GM18502 (cell line): Measurements from ENCODE around the gene CRISPLD2.
A peak's percentile ranks its signal among the peaks of the same experiment; 100 is the strongest.

ENCODE experiments used
- ATAC-seq: cut with Tn5 transposase; IDR thresholded peaks from one replicate; pipeline ENCODE4 v1.9.1; 2021; ENCODE audit warnings: mild to moderate bottlenecking; ENCODE audit not compliant: unreplicated experiment, poor library complexity

Gene CRISPLD2, protein sequence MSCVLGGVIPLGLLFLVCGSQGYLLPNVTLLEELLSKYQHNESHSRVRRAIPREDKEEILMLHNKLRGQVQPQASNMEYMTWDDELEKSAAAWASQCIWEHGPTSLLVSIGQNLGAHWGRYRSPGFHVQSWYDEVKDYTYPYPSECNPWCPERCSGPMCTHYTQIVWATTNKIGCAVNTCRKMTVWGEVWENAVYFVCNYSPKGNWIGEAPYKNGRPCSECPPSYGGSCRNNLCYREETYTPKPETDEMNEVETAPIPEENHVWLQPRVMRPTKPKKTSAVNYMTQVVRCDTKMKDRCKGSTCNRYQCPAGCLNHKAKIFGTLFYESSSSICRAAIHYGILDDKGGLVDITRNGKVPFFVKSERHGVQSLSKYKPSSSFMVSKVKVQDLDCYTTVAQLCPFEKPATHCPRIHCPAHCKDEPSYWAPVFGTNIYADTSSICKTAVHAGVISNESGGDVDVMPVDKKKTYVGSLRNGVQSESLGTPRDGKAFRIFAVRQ

DNA sequence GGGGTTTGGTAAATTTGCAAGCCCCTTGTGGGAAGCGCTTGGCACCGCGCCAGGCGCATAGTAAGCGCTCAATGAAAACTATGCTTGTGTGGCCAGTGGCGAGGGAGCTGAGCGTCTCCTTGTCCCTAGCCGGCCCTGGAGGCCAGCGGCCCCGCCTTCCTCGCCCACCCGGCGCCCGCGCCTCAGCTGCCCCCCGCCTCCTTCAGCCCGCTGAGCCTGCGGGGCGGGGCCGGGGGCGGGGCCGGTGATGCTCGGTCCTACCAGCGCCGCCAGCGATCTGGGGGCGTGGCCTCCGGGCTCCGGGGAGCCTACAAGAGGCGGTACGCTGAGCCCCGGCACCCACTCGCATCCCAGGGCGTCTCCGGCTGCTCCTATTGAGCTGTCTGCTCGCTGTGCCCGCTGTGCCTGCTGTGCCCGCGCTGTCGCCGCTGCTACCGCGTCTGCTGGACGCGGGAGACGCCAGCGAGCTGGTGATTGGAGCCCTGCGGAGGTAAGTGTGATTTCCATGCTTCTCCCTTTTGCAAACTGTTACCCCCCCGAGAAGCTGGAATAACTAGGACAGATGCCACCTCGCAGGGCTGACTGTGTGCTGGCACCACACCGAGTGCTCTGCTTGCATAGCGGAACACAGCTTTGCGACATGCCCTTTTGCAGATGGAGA, at the start of gene CRISPLD2:
TSS of gene CRISPLD2 (plus strand) at position 342 of the 661 bp plus-strand sequence. CDS start 18,511 bp downstream, outside the sequence.
- ATAC-seq: peak; percentile 56

DNA sequence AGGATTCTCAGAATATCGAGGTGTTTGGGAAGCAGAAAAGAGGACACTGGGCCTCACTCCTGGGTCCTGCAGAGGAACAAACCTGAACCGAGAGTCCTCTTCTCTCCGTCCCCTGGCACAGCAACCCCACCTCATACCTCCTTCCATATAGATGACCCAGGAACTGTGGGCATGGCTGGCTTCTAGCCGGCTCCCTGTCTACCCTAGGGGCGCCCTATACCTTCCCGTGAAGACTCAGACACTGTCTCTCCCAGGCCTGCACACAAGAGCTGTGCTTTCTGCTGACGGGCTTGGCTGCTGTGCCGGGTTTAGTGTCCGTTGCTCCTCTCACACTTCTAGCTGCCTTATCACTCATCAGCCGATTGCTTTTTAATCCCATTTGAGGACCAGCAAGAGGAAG, 46.5 kb upstream of the CRISPLD2 start:
- ATAC-seq: no peak

DNA sequence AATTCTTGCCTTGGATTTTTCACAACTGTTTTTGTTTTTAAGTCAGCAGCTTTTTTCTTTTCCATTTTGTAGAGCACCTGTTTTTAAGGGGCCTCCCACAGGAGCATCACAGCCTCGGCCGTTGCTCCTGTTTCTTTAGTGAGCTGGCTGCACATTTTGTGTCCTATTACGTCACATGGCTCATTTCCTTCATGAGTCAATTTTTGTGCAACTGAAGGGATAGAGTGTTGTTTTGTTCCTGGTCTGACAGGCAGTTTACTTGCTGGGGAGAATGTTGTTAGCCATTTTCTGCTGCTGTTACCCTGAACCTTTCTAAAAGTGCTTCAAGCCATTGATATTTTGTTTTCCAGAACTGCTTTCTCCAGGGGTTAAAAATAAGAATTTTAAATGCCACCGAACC, 45.0 kb upstream of the CRISPLD2 start:
- no peak for ATAC-seq

DNA sequence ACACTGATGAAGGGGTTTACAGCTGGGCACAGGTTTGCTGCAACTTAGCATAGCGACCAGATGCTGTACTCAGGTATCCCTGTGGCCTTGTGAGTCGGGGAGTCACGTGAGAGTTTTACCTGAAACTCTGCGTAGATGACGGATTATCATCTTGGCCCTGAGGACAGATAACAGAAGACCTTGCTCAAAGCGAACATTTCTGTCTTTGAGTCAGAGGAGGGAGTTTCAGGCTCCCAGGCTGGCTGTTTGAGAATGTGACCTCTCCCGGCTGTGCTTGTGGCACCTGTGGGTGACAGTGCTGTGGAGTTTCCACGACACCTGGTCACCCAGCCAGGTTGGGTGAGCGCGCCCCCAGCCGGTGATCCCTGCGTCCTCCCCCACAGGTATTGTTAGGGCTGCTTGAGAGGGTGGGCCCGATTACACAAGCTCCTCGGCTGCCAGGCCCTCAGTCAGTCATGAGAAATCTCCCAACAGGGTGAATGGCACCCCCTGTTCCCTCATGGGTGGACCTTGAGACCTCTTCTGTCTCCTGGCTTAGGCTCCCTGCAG, 44.4 kb upstream of the CRISPLD2 start:
- no peak for ATAC-seq

DNA sequence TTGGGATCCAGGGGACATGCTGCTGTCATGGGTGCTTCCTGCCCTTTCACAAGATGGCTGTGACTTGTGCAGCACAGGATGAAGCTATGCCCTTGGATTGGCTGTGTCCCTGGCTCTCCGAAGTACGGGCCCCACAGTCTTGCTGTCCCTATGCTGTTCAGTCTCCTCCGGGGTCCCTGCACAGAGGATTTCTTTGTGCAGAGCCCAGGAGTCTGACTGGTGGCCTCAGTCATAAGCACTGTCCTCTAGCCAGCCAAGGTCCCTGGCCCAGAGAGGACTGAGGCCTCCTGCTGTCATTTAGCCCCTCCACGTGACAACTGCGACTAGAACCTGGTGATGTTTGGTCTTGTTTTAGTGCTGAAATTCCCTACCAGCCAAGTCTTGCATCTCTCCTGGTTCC, 42.4 kb upstream of the CRISPLD2 start:
- no peak for ATAC-seq

DNA sequence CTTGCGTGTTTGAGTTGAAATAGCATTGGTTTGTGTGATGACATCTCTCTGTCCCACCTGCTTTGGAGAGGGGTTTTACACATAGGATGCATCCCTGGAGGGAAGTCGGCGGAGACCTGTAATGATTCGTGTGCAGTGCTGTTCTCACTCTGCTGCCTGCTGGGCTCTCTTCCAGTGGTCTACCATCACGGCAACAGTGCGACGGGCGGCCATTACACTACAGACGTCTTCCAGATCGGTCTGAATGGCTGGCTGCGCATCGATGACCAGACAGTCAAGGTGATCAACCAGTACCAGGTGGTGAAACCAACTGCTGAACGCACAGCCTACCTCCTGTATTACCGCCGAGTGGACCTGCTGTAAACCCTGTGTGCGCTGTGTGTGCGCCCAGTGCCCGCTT, 41.1 kb upstream of the CRISPLD2 start:
- no peak for ATAC-seq

DNA sequence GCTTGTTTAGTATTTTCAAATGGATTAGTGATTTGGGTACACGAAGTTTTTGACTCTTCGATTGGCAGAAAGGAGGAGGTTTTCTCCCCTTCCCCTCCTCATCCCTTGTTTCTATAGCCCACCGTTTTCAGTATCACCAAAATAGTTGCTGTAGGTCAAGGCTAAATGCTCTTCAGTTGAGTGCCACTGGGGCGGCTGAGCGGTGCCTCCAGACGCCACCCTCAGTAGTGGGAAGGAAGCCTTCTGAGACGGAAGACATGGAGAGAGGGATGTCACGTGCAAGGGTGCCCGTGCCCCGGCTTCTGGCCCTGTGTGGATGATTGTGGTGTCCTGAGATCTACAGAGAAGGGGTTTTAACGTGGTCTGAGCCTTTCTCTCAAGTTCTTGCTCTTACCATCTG, 39.7 kb upstream of the CRISPLD2 start:
- no peak for ATAC-seq

DNA sequence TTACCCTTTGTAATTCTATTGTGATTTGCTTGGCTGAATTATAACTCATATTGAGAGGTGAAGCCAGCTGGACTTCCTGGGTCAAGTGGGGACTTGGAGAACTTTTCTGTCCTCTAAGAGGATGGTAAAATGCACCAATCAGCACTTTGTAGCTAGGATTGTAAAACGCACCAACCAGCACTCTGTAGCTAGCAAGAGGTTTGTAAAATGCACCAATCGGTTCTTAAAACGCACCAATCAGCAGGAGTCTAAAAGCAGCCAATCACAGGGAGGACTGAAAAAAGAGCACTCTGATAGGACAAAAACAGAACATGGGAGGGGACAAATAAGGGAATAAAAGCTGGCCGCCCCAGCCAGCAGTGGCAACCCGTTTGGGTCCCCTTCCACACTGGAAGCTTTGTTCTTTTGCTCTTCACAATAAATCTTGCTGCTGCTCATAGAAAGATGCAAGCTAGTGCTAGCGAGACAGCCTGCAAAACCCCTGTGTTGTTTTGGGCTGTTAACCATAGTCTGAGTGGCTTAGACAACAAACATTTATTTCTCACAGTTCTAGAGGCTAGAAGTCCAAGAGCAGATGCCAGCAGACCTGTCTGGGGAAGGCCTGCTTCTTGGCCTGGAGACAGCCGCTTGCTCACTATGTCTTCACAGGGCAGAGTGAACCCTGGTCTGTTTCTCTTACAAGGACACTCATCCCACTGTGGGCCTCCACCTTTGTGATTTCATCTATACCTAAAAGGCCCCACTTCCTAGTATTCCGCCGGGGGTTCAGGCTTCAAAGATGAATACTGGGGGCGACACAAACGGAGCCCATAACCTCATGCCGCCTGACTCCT, 39.0 kb upstream of the CRISPLD2 start:
- ATAC-seq: no peak

DNA sequence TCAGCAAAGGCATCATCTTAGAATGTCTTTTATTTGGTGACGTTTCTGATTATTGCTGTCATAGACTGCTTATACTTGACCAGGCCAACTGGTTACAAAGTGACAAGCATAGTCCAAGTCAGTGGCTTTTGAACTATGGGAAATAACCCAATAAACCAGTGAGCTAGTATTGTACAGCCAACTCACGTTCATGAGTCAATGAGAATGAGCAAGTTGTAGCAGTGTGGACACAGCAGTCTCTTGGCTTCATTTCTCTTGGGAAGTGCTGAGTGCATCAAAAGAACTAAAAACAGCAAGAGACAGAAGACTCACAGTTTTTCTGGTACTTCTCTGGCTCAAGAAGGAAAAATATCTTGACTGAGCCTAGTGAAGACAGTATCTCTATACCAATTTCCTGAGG, 36.9 kb upstream of the CRISPLD2 start:
- no peak for ATAC-seq

DNA sequence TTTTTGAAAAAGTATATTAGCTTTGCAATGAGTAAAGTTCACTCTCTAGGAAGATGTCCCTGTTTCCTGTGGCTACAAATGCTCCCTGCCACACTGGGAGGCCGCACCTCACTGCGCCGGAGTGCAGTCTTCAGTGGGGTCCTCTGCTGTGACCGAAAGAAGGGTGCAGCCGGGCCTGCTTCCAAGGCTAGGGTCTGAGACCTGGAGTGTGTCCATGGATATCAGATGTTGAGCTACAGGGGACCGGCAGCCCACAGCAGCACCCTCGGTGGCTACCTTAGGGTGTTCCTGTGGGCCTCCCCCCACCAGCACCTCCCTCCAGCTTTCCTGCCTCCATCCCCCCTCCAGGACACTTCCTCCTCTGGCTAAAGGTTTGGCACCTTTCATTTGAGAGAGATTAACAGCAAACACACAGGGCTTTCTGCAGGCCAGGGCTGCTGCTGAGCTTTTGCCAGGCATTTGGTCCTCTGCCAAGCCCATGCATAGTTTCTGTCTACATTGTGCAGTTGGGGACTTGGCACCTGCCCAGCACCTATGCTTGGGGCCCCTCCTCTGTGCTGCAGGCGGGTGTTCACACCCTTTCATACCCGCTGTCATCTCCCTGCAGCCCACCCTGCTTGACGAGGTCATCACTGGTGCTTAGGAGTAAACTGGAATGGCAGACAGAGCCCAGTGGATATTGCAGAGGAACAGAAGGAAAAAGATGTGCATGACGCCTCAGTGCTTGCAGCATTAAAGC, 33.8 kb upstream of the CRISPLD2 start:
- ATAC-seq: no peak

DNA sequence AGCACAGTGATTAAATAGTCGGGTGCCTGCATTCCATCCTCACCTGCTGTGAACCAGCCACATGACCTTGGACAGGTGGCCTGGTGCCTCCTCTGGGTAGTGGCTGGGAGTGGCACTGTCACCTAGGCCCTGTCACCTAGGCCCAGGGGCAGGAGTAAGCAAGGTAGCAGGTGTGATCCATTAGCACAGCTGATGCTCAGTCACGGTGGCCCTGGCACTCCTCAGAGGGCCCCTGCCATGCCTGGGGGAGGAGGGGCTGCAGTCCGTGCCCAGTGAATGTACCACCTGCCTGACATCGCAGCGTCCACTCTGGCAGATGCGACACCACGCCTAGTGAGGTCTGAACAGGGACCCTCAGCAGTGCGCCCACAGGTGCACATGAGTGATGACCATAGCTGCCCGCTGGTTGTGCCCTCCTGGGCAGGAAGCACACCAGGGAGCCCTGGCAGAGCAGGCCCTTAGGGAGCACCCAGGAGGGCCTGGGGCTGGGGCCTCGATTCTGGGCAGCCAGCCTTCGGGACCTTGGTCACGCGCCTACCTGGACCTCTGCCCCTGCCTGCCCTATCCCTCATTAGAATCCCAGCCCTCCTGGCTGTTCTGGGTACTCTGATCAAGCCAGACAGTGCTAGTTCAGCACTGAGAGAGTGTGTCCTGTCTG, 33.1 kb upstream of the CRISPLD2 start:
- ATAC-seq: no peak

DNA sequence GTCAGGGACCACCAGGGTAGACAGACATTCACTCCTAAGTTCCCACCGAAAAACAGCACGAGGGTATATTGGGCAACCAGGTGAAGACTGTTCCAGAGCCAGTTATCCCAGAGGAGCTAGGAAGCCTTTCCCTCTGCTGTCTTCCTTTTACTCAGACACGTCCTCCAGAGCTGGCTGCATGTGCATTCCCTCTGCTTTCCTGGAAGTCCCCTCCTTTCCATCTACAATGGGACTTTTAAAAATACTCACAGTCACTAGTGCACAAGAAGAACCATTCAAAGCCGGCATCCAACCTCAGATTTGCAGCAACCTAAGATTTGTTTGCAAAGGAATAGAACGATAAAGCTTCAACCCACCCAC, 32.5 kb upstream of the CRISPLD2 start:
- ATAC-seq: no peak

DNA sequence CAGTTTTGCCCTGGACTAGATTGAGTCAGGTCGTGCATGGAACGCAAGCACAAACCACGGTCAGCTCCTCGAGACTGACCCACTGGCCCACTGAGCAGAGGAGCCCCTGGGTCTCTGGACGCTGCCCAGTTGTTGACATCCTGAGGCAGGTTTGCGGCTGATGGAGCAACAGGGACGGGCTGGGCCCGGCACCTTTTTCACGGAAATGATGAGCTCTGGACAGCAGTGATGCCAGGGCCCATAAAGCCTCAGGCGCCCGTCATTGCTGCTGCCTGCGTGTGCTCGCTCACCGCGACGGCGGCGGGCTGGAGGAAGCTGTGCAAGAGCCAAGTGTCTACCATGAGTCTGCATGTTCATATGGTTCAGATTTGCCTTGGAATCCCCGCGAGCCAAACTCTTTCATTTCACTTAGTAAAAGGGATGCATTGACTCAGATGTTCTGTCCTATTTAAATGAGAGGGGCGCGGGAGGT, 30.8 kb upstream of the CRISPLD2 start:
- ATAC-seq: no peak

DNA sequence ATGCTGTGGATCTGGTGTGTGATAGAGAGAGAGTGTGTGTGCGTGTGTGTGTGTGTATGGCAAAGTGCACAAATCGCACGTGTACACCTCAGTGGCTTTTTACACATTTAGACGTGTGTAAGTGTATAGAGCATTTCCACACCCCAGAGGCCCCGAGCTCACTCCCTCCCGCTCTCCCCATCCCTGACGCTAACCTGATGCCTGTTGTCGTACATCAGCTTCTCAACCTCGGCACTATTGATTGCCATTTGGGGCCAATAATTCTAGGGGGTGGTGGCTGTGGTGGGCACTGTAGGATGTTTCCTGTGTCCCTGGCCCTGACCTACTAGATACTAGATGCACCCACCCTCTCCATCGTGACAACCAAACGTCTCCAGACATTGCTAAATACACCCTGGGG, 30.4 kb upstream of the CRISPLD2 start:
- no peak for ATAC-seq

DNA sequence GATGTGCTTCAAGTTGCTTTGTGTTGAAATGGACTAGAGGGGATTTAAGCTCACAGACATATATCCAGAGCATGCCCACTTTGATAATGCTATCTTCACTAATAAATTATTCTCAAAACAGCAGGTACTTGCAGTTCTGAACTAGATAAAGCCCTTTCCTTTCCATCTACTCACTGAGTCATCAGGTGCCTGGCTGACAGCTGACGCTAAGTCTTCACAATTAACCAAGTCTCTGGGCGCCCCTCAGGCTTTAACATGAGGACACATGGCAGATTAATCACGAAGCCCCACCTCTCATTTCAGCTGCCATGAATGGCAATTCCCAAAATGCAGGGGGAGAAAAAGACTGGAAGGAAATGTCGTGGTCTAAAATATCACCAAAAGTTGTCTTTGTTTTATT, 29.5 kb upstream of the CRISPLD2 start:
- no peak for ATAC-seq

DNA sequence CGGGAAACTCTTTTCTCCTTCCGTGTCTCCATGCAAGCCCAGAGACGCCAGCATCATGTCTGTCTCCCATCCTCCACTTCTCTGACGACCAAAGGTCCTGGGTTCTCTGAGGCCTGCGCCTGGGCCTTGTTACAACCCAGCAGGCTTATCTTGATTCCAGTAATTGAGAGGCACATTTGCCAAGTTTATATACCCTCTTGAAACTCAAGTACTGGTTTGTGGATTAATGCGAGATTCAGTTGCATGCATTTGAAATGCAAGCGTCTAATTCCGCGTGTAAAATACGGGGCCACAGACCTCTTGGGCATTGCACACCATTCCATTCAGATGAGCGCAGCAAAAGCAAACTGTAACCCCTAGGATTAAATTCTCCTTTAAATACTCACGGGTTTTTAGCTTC, 28.7 kb upstream of the CRISPLD2 start:
- ATAC-seq: no peak

DNA sequence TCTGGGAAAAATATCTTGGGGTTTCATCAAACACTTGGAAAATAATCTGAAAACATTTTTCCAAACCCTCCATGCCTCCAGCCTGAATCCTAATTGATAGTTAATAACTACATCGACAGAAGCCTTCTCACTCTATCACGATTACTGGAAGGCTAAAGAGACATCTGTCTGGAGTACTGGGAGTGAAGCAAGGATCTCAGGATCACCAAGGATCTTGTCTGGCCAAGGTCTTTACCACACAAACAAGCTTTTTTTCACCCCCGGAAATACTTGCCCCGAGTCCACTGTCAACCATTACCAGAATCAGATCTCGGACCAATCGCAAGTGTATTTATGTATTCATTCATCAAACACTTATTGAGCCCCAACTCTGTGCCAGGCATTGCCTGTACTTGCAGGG, 28.3 kb upstream of the CRISPLD2 start:
- ATAC-seq: no peak

DNA sequence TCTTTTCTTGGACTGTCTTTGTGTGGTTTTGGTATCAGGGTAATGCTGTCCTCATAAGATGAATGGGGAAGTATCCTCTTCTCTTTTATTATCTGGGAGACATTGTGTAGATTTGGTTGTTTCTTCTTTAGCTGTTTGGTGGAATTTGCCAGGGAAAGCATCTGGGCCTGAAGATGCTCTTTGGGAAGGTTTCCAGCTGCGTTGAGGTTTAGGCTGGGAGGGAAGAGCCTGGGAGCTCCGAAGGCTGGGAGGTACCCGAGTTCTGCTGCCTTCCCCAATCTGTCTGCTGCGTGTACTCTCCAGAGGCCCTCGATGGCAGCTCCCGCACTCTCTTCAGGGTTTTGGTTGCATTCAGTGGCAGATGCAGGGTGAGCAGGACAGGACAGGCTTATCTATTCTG, 25.6 kb upstream of the CRISPLD2 start:
- ATAC-seq: no peak

DNA sequence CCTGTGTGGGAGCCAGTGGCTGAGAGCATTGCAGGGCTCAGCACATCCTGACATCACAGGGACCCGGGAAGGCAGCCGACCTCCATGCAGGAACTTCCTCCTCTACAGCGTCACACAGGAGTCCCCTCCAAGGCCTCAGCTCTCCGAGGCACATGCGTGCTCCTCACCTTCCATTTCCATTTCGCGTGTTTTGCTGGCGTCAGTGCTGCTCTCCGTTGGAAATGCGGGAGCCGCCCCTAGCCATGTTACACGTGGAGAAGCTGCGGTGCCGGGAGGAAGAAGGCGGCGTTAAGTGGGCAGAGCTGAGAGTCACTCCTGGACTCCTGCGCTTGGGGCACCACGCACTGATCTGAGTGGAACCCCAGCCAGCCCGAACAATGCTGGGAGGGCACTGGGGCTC, 25.2 kb upstream of the CRISPLD2 start:
- ATAC-seq: no peak
